ENCODE results near the gene SMAD5. TPM values are rescaled to one million over a fixed set of nuclear protein-coding genes. Genes with fewer than 3 reads are reported as not detected.

The SMAD5 gene
- total and polyA plus RNA-seq, 2 experiments from 2014 or later: 34.4 to 68.8 TPM

DNA sequence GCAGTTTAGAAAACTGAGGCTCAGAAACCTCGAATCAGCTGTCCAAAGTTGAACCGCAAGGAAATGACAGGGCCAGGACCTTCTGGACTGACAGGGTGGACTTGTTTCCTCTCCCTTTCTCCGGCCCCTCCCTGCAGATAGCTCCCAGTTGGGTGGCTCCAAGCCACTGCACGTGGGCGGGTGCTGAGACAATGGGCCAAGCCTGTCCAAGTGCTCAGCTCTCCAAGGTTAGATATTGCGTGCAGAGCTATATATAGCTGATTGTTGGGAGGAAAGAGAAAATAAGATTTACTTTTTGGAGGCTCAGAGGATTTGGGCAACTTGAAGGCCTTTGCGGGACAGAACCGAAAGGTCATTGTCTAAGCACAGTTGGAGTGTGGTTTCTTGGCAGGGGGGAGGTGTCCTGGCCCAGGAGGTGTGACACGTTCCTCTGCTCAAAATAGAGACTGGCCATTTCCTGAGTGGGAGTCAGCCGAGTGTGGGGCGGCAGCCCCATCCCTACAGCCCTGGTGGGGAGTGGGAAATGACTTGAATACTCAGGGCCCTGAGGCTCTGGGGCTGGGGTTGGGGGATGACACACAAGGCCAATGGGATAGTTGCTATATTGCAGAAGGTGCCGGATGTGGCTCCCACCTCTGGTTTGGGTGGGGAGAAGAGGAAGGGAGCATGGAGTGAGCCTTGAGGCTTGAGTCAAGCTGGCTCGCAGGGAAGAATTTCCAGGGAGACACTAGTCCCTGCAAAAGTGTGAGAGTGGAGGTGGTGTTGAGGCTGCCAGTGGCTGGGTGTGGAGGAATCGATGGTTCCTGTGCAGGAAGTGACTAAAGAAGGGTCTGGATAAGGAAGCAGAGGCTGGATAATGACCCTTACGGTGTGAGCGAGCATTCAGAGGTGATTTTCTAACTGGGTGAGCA, 44.4 kb upstream of the SMAD5 start:
- no peak for DNase-seq (ENCODE audit: low spot score)
- H3K4me2 ChIP-seq: no peak overlapping the region

DNA sequence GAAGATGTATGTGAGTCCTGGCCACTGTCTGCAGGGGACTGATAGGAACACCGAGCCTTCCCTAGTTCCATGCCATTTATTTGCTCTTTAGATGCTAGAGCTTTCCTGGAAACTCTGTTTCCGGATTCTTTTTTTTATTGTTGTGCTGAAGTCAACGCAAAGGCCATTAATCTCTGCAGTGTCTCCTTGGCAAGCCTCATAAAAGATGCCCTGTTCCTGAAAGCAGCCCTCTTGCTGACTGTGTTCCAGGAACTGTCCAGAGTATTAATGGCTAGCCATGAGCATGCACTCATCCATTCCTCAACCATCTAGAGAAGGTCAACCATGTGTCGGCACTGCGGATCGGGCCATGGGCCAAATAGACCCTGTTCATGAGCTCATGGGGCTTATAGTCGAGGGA, 42.9 kb upstream of the SMAD5 start:
- Histone ChIP-seq H3K4me3 (no peak overlapping the region), H2AFZ (no peak overlapping the region), H3K79me2 (no peaks in the 10 kb centered on the region), H3K9me2 (replicated peaks; ENCODE audit: insufficient read depth) (no peaks in the 10 kb centered on the region), H3K36me3 (replicated peaks; ENCODE audit: insufficient read depth, low read depth) (no peaks in the 10 kb centered on the region), H3K9me3 (ENCODE audit: low read depth) (no peaks in the 10 kb centered on the region), H3K27ac (no peak overlapping the region), H3K4me2 (no peak overlapping the region), H3K4me1 (ENCODE audit: insufficient read depth) (peaks cover 2% of the 10 kb centered on the region), H3K27me3 (no peaks in the 10 kb centered on the region), H4K20me1 (ENCODE audit: insufficient read depth, poor library complexity, severe bottlenecking) (no peaks in the 10 kb centered on the region)
- TF ChIP-seq EZH2 (IDR thresholded peaks at IDR 0.05; ENCODE audit: borderline replicate concordance) (no peak), EZH2phosphoT487 (IDR thresholded peaks at IDR 0.05; ENCODE audit: low read depth, severe bottlenecking, unreplicated experiment) (no peak)
- TF ChIP-seq, protein P1, sequence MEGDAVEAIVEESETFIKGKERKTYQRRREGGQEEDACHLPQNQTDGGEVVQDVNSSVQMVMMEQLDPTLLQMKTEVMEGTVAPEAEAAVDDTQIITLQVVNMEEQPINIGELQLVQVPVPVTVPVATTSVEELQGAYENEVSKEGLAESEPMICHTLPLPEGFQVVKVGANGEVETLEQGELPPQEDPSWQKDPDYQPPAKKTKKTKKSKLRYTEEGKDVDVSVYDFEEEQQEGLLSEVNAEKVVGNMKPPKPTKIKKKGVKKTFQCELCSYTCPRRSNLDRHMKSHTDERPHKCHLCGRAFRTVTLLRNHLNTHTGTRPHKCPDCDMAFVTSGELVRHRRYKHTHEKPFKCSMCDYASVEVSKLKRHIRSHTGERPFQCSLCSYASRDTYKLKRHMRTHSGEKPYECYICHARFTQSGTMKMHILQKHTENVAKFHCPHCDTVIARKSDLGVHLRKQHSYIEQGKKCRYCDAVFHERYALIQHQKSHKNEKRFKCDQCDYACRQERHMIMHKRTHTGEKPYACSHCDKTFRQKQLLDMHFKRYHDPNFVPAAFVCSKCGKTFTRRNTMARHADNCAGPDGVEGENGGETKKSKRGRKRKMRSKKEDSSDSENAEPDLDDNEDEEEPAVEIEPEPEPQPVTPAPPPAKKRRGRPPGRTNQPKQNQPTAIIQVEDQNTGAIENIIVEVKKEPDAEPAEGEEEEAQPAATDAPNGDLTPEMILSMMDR (IDR thresholded peaks at IDR 0.05; ENCODE audit: poor library complexity): no peak
- 57% methylated on average over 7 of the region's 7 CpGs for WGBS (ENCODE audit: low lambda C conversion rate, missing lambda C conversion rate)
- DNase-seq (ENCODE audit: low spot score): no peak

More for the DNA sequence above, 44.4 kb upstream of the SMAD5 start:
- H3K9me3 ChIP-seq (ENCODE audit: low read depth): no peaks in the 10 kb centered on the region
- no peaks in the 10 kb centered on the region for H3K79me2 ChIP-seq
- no peak overlapping the region for H3K4me3 ChIP-seq
- no peaks in the 10 kb centered on the region for H3K4me1 ChIP-seq (ENCODE audit: insufficient read depth)
- TF ChIP-seq, protein P1 (IDR thresholded peaks at IDR 0.05; ENCODE audit: poor library complexity): no peak
- no peak for TF ChIP-seq EZH2 (IDR thresholded peaks at IDR 0.05; ENCODE audit: borderline replicate concordance)
- no peak for TF ChIP-seq EZH2phosphoT487 (IDR thresholded peaks at IDR 0.05; ENCODE audit: low read depth, severe bottlenecking, unreplicated experiment)
- no peaks in the 10 kb centered on the region for H3K27me3 ChIP-seq
- H3K9me2 ChIP-seq (replicated peaks; ENCODE audit: insufficient read depth): no peaks in the 10 kb centered on the region
- 88% methylated on average over 16 of the region's 16 CpGs for WGBS (ENCODE audit: low lambda C conversion rate, missing lambda C conversion rate)
- H3K27ac ChIP-seq: no peak overlapping the region
- H3K36me3 ChIP-seq (replicated peaks; ENCODE audit: insufficient read depth, low read depth): no peaks in the 10 kb centered on the region
- no peak overlapping the region for H2AFZ ChIP-seq
- H4K20me1 ChIP-seq (ENCODE audit: insufficient read depth, poor library complexity, severe bottlenecking): no peaks in the 10 kb centered on the region

DNA sequence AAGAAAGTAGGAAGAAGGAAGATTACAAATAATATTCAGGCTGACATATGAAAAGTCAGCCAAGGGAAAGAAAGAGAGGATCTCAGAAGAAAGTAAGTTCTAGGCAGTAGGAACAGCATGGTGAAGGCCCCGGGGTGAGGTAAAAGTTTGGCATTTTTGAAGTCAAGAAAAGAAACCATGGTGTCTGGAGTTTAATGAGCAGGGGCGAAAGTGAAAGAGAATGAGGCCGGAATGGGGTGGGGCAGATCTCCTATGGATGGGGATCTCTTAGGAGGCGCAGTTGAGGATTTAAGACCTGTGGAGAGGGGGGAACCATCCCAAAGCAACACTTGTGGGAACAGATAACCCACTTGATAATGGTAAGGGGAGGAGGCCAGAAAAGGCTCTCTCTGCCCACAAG, 42.3 kb upstream of the SMAD5 start:
- Histone ChIP-seq H2AFZ (no peak overlapping the region), H3K4me2 (no peak overlapping the region), H3K36me3 (replicated peaks; ENCODE audit: insufficient read depth, low read depth) (no peaks in the 10 kb centered on the region), H3K79me2 (no peaks in the 10 kb centered on the region), H3K27ac (no peak overlapping the region), H3K9me2 (replicated peaks; ENCODE audit: insufficient read depth) (no peaks in the 10 kb centered on the region), H3K27me3 (no peaks in the 10 kb centered on the region), H3K4me3 (no peak overlapping the region), H3K4me1 (ENCODE audit: insufficient read depth) (peaks cover 7% of the 10 kb centered on the region), H4K20me1 (ENCODE audit: insufficient read depth, poor library complexity, severe bottlenecking) (no peaks in the 10 kb centered on the region), H3K9me3 (ENCODE audit: low read depth) (no peaks in the 10 kb centered on the region)
- no peak for DNase-seq (ENCODE audit: low spot score)
- 98% methylated on average over 4 of the region's 4 CpGs for WGBS (ENCODE audit: low lambda C conversion rate, missing lambda C conversion rate)
- TF ChIP-seq, protein P1 (IDR thresholded peaks at IDR 0.05; ENCODE audit: poor library complexity): no peak
- no peak for TF ChIP-seq EZH2phosphoT487 (IDR thresholded peaks at IDR 0.05; ENCODE audit: low read depth, severe bottlenecking, unreplicated experiment)
- TF ChIP-seq EZH2 (IDR thresholded peaks at IDR 0.05; ENCODE audit: borderline replicate concordance): no peak
